Measurements from ENCODE around the gene SERPINA1.
"Not testable (repeated sequence)": the region's sequence is repeated elsewhere in the genome, so short reads cannot be mapped to it uniquely, and the experiment has no call there.

DNA sequence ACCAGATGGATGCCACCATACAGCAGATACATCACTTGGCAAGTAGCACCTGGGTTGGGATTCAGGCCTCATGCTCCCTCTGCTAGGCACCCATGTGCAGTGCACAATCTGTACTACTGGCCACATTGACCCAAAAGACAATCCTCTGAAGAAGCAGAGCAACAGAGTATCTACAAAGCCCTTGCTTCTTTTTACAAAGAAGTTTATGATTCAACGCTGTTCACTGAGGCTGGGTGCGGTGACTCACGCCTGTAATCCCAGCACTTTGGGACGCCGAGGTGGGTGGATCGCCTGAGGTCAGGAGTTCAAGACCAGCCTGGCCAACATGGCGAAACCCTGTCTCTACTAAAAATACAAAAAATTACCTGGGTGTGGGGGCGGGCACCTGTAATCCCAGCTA lies 34.2 kb downstream of the SERPINA1 start:
- TF ChIP-seq, protein P1, sequence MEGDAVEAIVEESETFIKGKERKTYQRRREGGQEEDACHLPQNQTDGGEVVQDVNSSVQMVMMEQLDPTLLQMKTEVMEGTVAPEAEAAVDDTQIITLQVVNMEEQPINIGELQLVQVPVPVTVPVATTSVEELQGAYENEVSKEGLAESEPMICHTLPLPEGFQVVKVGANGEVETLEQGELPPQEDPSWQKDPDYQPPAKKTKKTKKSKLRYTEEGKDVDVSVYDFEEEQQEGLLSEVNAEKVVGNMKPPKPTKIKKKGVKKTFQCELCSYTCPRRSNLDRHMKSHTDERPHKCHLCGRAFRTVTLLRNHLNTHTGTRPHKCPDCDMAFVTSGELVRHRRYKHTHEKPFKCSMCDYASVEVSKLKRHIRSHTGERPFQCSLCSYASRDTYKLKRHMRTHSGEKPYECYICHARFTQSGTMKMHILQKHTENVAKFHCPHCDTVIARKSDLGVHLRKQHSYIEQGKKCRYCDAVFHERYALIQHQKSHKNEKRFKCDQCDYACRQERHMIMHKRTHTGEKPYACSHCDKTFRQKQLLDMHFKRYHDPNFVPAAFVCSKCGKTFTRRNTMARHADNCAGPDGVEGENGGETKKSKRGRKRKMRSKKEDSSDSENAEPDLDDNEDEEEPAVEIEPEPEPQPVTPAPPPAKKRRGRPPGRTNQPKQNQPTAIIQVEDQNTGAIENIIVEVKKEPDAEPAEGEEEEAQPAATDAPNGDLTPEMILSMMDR (IDR thresholded peaks at IDR 0.05) = not testable (repeated sequence)
- not testable (repeated sequence) for TF ChIP-seq POLR2AphosphoS5 (IDR thresholded peaks at IDR 0.05; ENCODE audit: insufficient read depth in 1 of 2, low read depth in 1 of 2)

All from vagina (tissue), 2 donors.